ENCODE measurements around the gene TMEM63A. TPM values are rescaled to one million over a fixed set of nuclear protein-coding genes. Genes with fewer than 3 reads are reported as not detected.

The TMEM63A gene
- total and polyA plus RNA-seq, 2 of the 13 experiments (the other 11 are each of a cell fraction or from before 2014, with no cell fraction given), result 23.9 to 53.3 TPM

- no peak for TF ChIP-seq DMTF1 (CRISPR knock-in tag; IDR thresholded peaks at IDR 0.05)
- TF ChIP-seq MYPOP (CRISPR knock-in tag; IDR thresholded peaks at IDR 0.05), result no peak
- TF ChIP-seq ZMYM3 (CRISPR knock-in tag; IDR thresholded peaks at IDR 0.05), result no peak
- TF ChIP-seq HNRNPLL (IDR thresholded peaks at IDR 0.05; ENCODE audit: low read depth, low read length, poor library complexity, severe bottlenecking), result no peak
- no peak for TF ChIP-seq MNT (IDR thresholded peaks at IDR 0.05)
- no peak for TF ChIP-seq BCL6 (CRISPR knock-in tag; IDR thresholded peaks at IDR 0.05)
Observed at GRCh38 chr1:225926551-225927113, 44.5 kb upstream of the TMEM63A start (continued).

Data from HepG2 (cell line).